Astrocyte (in vitro differentiated cells and primary cell): ENCODE measurements around the gene CFAP57.

Source experiments
- EZH2 ChIP-seq: IDR thresholded peaks from 2 replicates; pipeline ENCODE4 v1.6.1; 2012; ENCODE audit warnings: mild to moderate bottlenecking, low read length, inconsistent platforms; ENCODE audit not compliant: insufficient read depth
- TF ChIP-seq, protein P1 (sequence below): IDR thresholded peaks from 2 replicates; pipeline ENCODE4 v1.5.1; 2011; ENCODE audit warnings: low read depth, mild to moderate bottlenecking, inconsistent platforms, low read length, moderate library complexity; ENCODE audit not compliant: insufficient read depth

DNA sequence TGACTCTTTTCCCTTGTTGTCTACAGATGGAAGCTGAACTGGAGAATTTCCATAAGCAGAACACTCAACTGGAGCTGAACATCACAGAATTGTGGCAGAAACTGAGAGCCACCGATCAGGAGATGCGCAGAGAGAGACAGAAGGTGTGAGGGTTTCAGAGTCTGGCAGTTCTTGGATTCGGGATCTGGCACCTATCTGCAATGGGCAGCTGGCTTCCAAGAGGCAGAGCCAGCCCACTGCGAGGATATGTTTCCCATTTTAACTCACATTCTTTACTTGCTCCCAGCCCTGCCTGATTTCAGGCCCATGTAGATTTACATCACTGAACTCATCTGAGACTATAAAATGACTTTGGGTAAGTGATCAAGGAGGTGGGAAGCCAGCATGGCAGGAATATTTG, 60.4 kb downstream of the CFAP57 start:
- TF ChIP-seq, protein P1, sequence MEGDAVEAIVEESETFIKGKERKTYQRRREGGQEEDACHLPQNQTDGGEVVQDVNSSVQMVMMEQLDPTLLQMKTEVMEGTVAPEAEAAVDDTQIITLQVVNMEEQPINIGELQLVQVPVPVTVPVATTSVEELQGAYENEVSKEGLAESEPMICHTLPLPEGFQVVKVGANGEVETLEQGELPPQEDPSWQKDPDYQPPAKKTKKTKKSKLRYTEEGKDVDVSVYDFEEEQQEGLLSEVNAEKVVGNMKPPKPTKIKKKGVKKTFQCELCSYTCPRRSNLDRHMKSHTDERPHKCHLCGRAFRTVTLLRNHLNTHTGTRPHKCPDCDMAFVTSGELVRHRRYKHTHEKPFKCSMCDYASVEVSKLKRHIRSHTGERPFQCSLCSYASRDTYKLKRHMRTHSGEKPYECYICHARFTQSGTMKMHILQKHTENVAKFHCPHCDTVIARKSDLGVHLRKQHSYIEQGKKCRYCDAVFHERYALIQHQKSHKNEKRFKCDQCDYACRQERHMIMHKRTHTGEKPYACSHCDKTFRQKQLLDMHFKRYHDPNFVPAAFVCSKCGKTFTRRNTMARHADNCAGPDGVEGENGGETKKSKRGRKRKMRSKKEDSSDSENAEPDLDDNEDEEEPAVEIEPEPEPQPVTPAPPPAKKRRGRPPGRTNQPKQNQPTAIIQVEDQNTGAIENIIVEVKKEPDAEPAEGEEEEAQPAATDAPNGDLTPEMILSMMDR: no peak
- no peak for TF ChIP-seq EZH2
